ENCODE results near the gene CD151. TPM values are rescaled to one million over a fixed set of nuclear protein-coding genes. Genes with fewer than 3 reads are reported as not detected.

Gene CD151
- total and polyA plus RNA-seq, 2 experiments from 2014 or later, result 146 to 290 TPM

GRCh38 chr11:804599-804964 is 28.2 kb upstream of the CD151 start:
- peaks cover 12% of the 10 kb centered on the region for H3K4me1 ChIP-seq (ENCODE audit: low read depth)
- H3K27ac ChIP-seq, result no peak overlapping the region
- no peak for DNase-seq (ENCODE audit: low read depth in 1 of 2, low spot score in 1 of 2)
- H3K27me3 ChIP-seq, result no peaks in the 10 kb centered on the region
- no peaks in the 10 kb centered on the region for H3K36me3 ChIP-seq
- no peak for TF ChIP-seq CTCF (IDR thresholded peaks at IDR 0.05; ENCODE audit: low read depth, low read length)
- H3K4me3 ChIP-seq, result peak overlapping the region; percentile 54
- H3K9me3 ChIP-seq (ENCODE audit: low read depth), result no peaks in the 10 kb centered on the region

- no peak for DNase-seq (ENCODE audit: low read depth in 1 of 2, low spot score in 1 of 2)
- H3K27me3 ChIP-seq, result no peaks in the 10 kb centered on the region
- H3K9me3 ChIP-seq (ENCODE audit: low read depth), result no peaks in the 10 kb centered on the region
- TF ChIP-seq CTCF (IDR thresholded peaks at IDR 0.05; ENCODE audit: low read depth, low read length), result no peak
- peak overlapping the region; percentile 93 for H3K4me3 ChIP-seq
- peaks cover 17% of the 10 kb centered on the region for H3K36me3 ChIP-seq
- peak overlapping the region; percentile 98 for H3K27ac ChIP-seq
- peaks cover 12% of the 10 kb centered on the region for H3K4me1 ChIP-seq (ENCODE audit: low read depth)
Observed at GRCh38 chr11:808427-809286, 24.1 kb upstream of the CD151 start.

- H3K9me3 ChIP-seq (ENCODE audit: low read depth), result no peaks in the 10 kb centered on the region
- TF ChIP-seq CTCF (IDR thresholded peaks at IDR 0.05; ENCODE audit: low read depth, low read length), result no peak
- peak; percentile 97 to 98 for DNase-seq (ENCODE audit: low read depth in 1 of 2, low spot score in 1 of 2)
- H3K36me3 ChIP-seq, result peaks cover 17% of the 10 kb centered on the region
- no peaks in the 10 kb centered on the region for H3K27me3 ChIP-seq
- H3K4me3 ChIP-seq, result peak within 1 kb of the TSS; percentile 93
- peak within 1 kb of the TSS; percentile 98 for H3K27ac ChIP-seq
- H3K4me1 ChIP-seq (ENCODE audit: low read depth), result peaks cover 9% of the 10 kb centered on the region
Observed at GRCh38 chr11:809287-810039, 23.3 kb upstream of the CD151 start, which contains the start of gene RPLP2. Gene RPLP2, plus strand, starts transcription at chr11:809967. Its CDS starts 268 bp downstream, at chr11:810235.

GRCh38 chr11:810040-810567 is 22.6 kb upstream of the CD151 start:
- Histone ChIP-seq H3K36me3 (peaks cover 17% of the 10 kb centered on the region), H3K9me3 (ENCODE audit: low read depth) (no peaks in the 10 kb centered on the region), H3K4me1 (ENCODE audit: low read depth) (peaks cover 7% of the 10 kb centered on the region), H3K4me3 (peak overlapping the region; percentile 93), H3K27ac (peak overlapping the region; percentile 98), H3K27me3 (no peaks in the 10 kb centered on the region)
- peak; percentile 3 for TF ChIP-seq CTCF (IDR thresholded peaks at IDR 0.05; ENCODE audit: low read depth, low read length)
- no peak for DNase-seq (ENCODE audit: low read depth in 1 of 2, low spot score in 1 of 2)

- peak; percentile 17 for TF ChIP-seq CTCF (IDR thresholded peaks at IDR 0.05; ENCODE audit: low read depth, low read length)
- Histone ChIP-seq H3K36me3 (peaks cover 17% of the 10 kb centered on the region), H3K27me3 (no peaks in the 10 kb centered on the region), H3K4me1 (ENCODE audit: low read depth) (peaks cover 7% of the 10 kb centered on the region), H3K27ac (no peak overlapping the region), H3K4me3 (no peak overlapping the region), H3K9me3 (ENCODE audit: low read depth) (no peaks in the 10 kb centered on the region)
- DNase-seq (ENCODE audit: low read depth in 1 of 2, low spot score in 1 of 2), result no peak
Observed at GRCh38 chr11:811446-812245, 21.1 kb upstream of the CD151 start.
